ENCODE data around the gene TCAP.

- TF ChIP-seq CTCF (IDR thresholded peaks at IDR 0.05; ENCODE audit: poor library complexity, severe bottlenecking) (no peak), EZH2 (IDR thresholded peaks at IDR 0.05; ENCODE audit: borderline replicate concordance, insufficient read depth, low read length, poor library complexity, severe bottlenecking) (no peak), TAF1 (IDR thresholded peaks at IDR 0.05; ENCODE audit: low read depth) (no peak), POLR2AphosphoS5 (IDR thresholded peaks at IDR 0.05) (no peak), SMC3 (conservative IDR thresholded peaks at IDR 0.05; ENCODE audit: poor library complexity) (no peak), EP300 (conservative IDR thresholded peaks at IDR 0.05; ENCODE audit: poor library complexity, severe bottlenecking) (no peak)
Observed at GRCh38 chr17:39617100-39617445, 48.1 kb upstream of the TCAP start.

All from neural cell (in vitro differentiated cells).